Keratinocyte (primary cell): Measurements from ENCODE around the gene ANKZF1. TPM values are rescaled to one million over a fixed set of nuclear protein-coding genes. Genes with fewer than 3 reads are reported as not detected.

ENCODE experiments used
- DNase-seq: peaks from one replicate; pipeline ENCODE4 v3.0.0-alpha.2; 2011; ENCODE audit warnings: low read depth, missing footprints, low spot score
- FAIRE-seq: peaks from 2 replicates; lab custom pipeline; 2011; peaks lifted over from hg19 to GRCh38; lab: Jason Lieb, UNC
- H2AFZ ChIP-seq: 2 replicates; pipeline ENCODE4 v1.6.0; 2012; ENCODE audit warnings: low read length, control low read depth, inconsistent platforms; ENCODE audit not compliant: control insufficient read depth
- H3K27ac ChIP-seq: 2 replicates; pipeline ENCODE4 v1.5.1; 2011; ENCODE audit warnings: low read length; ENCODE audit not compliant: control insufficient read depth, insufficient read depth
- H3K27me3 ChIP-seq: 3 replicates; pipeline ENCODE4 v1.6.0; 2011; ENCODE audit warnings: low read length; ENCODE audit not compliant: control insufficient read depth, insufficient read depth; ENCODE audit errors: extremely low read depth
- H3K36me3 ChIP-seq, 2 experiments: 2 replicates in 1 of 2; 3 replicates in 1 of 2; pipeline ENCODE4 v1.5.1; 2011; ENCODE audit warnings: low read length in 2 of 2, mild to moderate bottlenecking in 1 of 2; ENCODE audit not compliant: control insufficient read depth in 2 of 2, insufficient read depth in 2 of 2; ENCODE audit errors: extremely low read depth in 1 of 2
- H3K4me1 ChIP-seq: 3 replicates; pipeline ENCODE4 v1.5.1; 2011; ENCODE audit warnings: low read length; ENCODE audit not compliant: control insufficient read depth, insufficient read depth; ENCODE audit errors: extremely low read depth
- H3K4me2 ChIP-seq: 3 replicates; pipeline ENCODE4 v1.6.0; 2011; ENCODE audit warnings: low read depth, low read length; ENCODE audit not compliant: control insufficient read depth, insufficient read depth; ENCODE audit errors: extremely low read depth
- H3K4me3 ChIP-seq, 3 experiments: fragments of 200-600 bp in 1 of 3; sonication (generic) in 1 of 3; 2 replicates in 2 of 3; 3 replicates in 1 of 3; pipeline ENCODE4 v1.5.1; 2011 to 2016; ENCODE audit warnings: low read length in 3 of 3, mild to moderate bottlenecking in 3 of 3, control low read depth in 2 of 3, inconsistent platforms in 1 of 3, low read depth in 1 of 3, mixed read lengths in 1 of 3, mixed run types in 1 of 3, moderate library complexity in 1 of 3; ENCODE audit not compliant: control insufficient read depth in 2 of 3, insufficient read depth in 2 of 3; ENCODE audit errors: extremely low read depth in 1 of 3
- H3K79me2 ChIP-seq: 2 replicates; pipeline ENCODE4 v1.6.0; 2012; ENCODE audit warnings: low read length; ENCODE audit not compliant: control insufficient read depth, insufficient read depth
- H3K9ac ChIP-seq: 3 replicates; pipeline ENCODE4 v1.6.0; 2011; ENCODE audit warnings: low read length; ENCODE audit not compliant: control insufficient read depth, insufficient read depth; ENCODE audit errors: extremely low read depth
- H3K9me1 ChIP-seq: 3 replicates; pipeline ENCODE4 v1.6.0; 2011; ENCODE audit warnings: low read length; ENCODE audit not compliant: control insufficient read depth, insufficient read depth; ENCODE audit errors: extremely low read depth
- H3K9me3 ChIP-seq: 2 replicates; pipeline ENCODE4 v1.5.1; 2012; ENCODE audit warnings: low read depth, low read length; ENCODE audit not compliant: control insufficient read depth
- H4K20me1 ChIP-seq: 3 replicates; pipeline ENCODE4 v1.6.0; 2011; ENCODE audit warnings: low read length; ENCODE audit not compliant: control insufficient read depth, insufficient read depth; ENCODE audit errors: extremely low read depth
- CTCF ChIP-seq, 3 experiments: IDR thresholded peaks in 1 of 3; conservative IDR thresholded peaks in 1 of 3; optimal IDR thresholded peaks in 1 of 3; 2 replicates in 2 of 3; 3 replicates in 1 of 3; pipeline versions ENCODE3 to v1.5.1; 2011; ENCODE audit warnings: low read length in 3 of 3, mild to moderate bottlenecking in 3 of 3, moderate library complexity in 2 of 3, control low read depth in 1 of 3, inconsistent platforms in 1 of 3; ENCODE audit not compliant: insufficient read depth in 2 of 3; ENCODE audit errors: extremely low read depth in 1 of 3
- EZH2 ChIP-seq: IDR thresholded peaks from one replicate; pipeline ENCODE4 v1.6.1; 2012; ENCODE audit warnings: inconsistent platforms, mild to moderate bottlenecking, low read length, moderate library complexity
- dilution Hi-C: fragments of 300-500 bp; cut with MboI; formaldehyde crosslinking; loops from one replicate; pipeline ENCODE4 v1.7.0; 2020; ENCODE audit warnings: low sequenced_read_pairs; ENCODE audit not compliant: extremely low pct_ligation_motif_present
- polyA plus RNA-seq, 5 experiments: library from polyadenylated mRNA; depleted of rRNA in 3 of 5; stranded (reverse) in 3 of 5; stranded (forward) in 1 of 5; unstranded in 1 of 5; fragments of >200 nt; gene quantifications; 1 replicate in 1 of 5; 2 replicates in 3 of 5; 3 replicates in 1 of 5; pipeline versions ENCODE4 v1.2.1 to v1.2.3, GENCODE V29; 2011 to 2012; ENCODE audit warnings: missing spikeins in 2 of 5, low read depth in 1 of 5, low replicate concordance in 1 of 5

ANKZF1 gene
- polyA plus RNA-seq, 1 donor (not counting 4 experiments of a cell fraction or from before 2014, with no cell fraction given): 35.1 TPM

GRCh38 chr2:219250049-219250781, 20.6 kb downstream of the ANKZF1 start:
- Histone ChIP-seq H3K27ac (peak overlapping the region; percentile 88), H3K9me1 (no peaks in the 10 kb centered on the region), H3K4me2 (peak overlapping the region; percentile 73), H3K79me2 (peaks cover 60% of the 10 kb centered on the region), H3K9me3 (no peaks in the 10 kb centered on the region), H3K36me3 (peaks cover 31 to 39% of the 10 kb centered on the region in 2 experiments), H3K4me3 (peak overlapping the region; percentile 21 to 43 (median 40)), H3K9ac (peak overlapping the region; percentile 69), H4K20me1 (peaks cover 5% of the 10 kb centered on the region), H3K4me1 (peaks cover 62% of the 10 kb centered on the region), H2AFZ (no peak overlapping the region), H3K27me3 (peaks cover 4% of the 10 kb centered on the region)
- FAIRE-seq: no peak
- TF ChIP-seq EZH2 (no peak), CTCF (optimal IDR thresholded peaks at IDR 0.05 in 1 of 3, IDR thresholded peaks at IDR 0.05 in 1 of 3, conservative IDR thresholded peaks at IDR 0.05 in 1 of 3; ENCODE audit: extremely low read depth in 1 of 3, insufficient read depth in 2 of 3, low read length in 3 of 3) (no peak)
- DNase-seq: no peak
- dilution Hi-C loops: no loop called here

GRCh38 chr2:219251656-219252055, 22.1 kb downstream of the ANKZF1 start:
- FAIRE-seq: no peak
- Histone ChIP-seq H3K27ac (peak overlapping the region; percentile 85), H3K4me2 (peak overlapping the region; percentile 95)

More at GRCh38 chr2:219251656-219252055, 22.1 kb downstream of the ANKZF1 start:
- Histone ChIP-seq H3K9ac (peak overlapping the region; percentile 93), H3K4me1 (peaks cover 54% of the 10 kb centered on the region), H3K9me1 (no peaks in the 10 kb centered on the region), H4K20me1 (peaks cover 5% of the 10 kb centered on the region), H3K79me2 (peaks cover 47% of the 10 kb centered on the region), H2AFZ (no peak overlapping the region), H3K27me3 (peaks cover 4% of the 10 kb centered on the region), H3K4me3 (peak overlapping the region; percentile 74 to 92 (median 90)), H3K9me3 (no peaks in the 10 kb centered on the region), H3K36me3 (peaks cover 30 to 38% of the 10 kb centered on the region in 2 experiments)
- DNase-seq: no peak
- TF ChIP-seq EZH2: no peak
- TF ChIP-seq CTCF (optimal IDR thresholded peaks at IDR 0.05 in 1 of 3, IDR thresholded peaks at IDR 0.05 in 1 of 3, conservative IDR thresholded peaks at IDR 0.05 in 1 of 3; ENCODE audit: extremely low read depth in 1 of 3, insufficient read depth in 2 of 3, low read length in 3 of 3): no peak
- dilution Hi-C loops: no loop called here
